AG08395 (cell line): ENCODE data around the gene LYRM2.

ENCODE experiments used
- DNase-seq: peaks from one replicate; pipeline ENCODE4 v3.0.0; 2012; ENCODE audit warnings: mixed read lengths, low spot score

Gene LYRM2

DNA sequence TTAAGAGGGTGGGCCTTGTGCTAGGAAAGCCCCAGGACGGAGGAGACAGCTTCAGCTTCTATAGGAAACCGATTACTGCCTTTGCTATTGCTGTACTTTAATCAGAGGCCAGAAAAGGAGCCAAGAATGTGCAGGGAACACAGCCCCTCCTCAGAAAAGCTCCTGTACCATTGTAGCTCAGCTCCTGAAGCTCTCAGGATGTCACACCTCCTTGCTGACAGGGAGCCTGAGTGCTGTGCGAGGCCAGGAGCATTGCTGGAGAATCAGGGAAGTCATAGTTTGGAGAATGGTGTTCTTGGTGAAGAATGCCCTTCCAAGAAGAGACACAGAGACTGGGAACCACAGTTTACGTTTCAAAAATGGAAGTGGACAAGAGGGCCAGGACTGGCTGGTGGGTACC is 46.8 kb downstream of the LYRM2 start:
- DNase-seq = no peak

DNA sequence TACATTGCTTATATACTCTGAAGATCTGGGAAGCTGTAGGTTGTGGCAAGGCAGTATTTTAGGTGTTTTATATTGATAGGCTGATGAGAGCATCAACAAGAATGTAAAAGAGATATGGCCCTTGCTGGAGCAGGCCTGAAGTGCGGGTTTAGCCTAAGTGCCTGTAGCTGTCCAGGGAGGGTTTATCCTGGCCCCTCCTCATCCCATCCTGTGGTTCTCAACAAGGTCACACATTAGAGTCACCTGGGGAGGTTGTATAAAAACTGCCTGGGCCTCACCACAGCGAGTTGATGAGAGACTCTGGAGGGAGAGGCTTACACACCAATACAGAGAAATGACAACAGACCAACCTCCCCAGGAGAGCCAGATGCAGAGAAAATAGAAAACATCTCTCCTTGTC is 48.4 kb downstream of the LYRM2 start:
- no peak for DNase-seq

DNA sequence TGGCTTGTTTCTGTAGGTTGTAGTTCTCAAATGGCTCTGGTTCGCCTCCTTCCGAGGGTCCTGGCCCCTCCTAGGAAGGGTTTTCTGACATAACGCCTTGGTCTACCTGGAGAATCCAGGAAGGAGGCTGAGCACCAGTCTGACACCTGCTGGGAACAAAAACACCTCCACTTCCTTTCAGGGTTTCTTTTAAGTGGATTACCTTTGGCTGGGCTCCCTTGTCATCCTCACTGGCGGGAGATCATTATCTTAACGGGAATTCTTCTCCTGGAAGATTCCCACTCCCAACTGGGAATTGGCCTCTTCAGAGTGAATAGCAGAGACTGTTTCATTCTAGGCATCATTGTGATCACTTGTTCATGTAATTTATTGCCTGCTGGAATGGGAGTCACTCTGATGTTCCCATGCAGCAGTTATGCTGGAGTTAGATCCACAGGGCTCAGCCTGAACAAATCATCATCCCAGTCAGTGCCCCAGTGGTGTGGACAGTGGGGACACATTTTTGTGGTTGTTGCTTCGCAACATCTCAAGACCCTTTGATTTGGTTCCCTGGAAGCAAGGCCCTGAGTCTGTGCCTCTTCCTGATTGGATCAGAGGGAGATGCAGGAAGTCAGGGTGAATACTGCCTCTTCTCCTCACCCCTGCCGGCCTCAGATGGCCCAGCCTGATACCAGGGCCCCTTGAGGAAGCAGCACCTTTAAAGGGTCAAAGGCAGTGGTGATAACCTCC is 49.1 kb downstream of the LYRM2 start:
- DNase-seq = no peak

DNA sequence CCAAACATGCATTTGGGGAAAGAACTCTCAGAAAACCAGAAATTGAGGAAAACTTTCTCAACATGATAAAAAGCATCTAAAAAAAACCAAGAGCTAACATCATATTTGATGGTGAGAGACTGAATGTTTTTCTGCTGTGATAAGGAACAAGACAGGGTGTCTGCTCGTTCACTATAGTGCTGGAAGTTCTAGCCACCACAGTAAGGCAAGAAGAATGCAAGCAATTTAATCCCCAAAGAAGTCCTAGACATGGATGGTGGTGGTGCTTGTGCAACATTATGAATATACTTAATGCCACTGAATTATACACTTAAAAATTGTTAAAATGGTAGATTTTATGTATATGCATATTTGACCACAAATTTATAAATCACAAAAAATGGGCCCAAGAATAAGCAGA is 53.4 kb downstream of the LYRM2 start:
- DNase-seq = no peak

DNA sequence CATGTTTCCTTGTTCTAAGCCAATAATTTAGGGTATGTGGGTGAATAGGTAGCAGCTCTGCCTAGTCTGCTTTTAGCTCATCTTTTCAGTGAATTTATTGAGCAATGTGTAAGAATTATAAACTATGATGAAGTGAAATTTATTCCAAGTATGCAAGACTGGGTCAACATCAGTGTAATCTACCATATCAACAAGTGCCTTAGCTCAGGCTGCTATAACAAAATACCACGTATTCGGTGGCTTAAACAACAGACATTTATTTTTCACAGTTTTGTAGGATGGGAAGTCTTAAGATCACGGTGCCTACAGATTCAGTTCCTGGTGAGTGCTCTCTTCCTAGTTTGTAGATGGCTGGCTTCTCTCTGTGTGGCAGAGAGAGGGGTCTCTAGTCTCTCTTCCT is 54.0 kb downstream of the LYRM2 start:
- no peak for DNase-seq

DNA sequence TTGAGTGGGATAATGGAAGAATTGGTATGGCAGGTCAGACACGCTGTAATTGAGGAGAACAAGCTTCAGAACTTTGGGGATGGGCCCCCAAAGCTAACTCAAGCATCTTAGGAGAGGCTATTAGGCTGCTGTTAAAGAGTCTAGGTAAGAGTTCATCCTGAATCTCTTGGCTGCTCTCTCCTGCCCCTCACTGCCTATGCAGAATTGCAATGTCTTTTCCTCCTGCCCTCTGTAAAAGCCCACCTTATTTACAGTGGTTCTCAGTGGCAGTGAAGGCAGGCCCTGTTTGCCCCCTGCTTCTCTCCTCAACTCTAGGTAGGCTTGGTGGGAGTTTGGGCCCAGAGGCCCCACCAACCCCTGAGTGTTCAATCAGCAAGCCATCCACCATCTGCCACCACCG is 55.0 kb downstream of the LYRM2 start:
- DNase-seq = no peak

DNA sequence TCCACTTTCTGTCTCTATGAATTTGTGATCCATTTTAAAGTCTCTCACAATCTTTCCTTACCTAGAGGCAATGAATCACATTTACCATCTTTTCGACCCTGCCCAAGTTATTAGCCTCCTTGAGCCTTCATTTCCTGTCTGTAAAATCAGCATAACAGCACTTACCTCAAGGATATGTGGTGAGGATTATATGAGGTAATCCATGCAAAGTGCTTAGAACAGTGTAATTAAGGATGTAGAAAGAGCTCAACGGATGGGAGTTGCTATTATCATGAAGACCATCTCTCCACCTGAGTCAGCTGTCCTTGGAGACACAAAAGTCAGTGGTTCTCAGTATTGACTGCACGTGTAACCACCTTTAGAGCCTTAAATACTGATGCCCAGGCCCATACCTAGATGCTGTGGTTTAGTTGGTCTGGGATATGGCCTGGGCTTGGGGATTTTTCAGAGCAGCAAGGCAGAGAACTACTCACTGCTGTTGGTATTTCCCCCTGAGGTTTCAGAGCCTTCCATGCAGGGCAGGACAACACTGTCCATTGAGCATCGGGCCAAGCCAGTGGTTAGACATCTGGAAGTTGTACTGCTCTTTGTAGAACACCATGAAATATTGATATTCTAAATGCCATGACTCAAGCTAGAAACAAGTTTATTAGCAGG is 55.8 kb downstream of the LYRM2 start:
- DNase-seq = no peak

DNA sequence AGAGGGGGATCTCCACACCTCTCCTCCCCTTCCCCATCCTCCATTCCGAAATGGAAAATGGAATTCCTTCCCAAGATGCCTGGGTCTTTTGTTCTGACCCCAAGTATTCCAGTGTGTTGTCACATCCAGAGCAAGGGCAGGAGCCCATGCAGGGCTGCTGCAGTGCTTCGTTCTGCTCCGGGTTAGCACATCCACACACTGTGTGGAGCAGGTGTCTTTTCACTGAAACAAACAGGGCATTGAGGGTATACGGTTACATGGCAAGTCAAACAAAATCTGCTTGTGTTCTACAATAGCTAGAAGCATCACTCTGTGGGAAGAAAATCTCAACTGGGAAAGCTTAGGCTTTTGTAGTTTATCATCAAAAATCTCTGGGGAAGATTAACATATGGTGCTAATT is 56.9 kb downstream of the LYRM2 start:
- DNase-seq = no peak

DNA sequence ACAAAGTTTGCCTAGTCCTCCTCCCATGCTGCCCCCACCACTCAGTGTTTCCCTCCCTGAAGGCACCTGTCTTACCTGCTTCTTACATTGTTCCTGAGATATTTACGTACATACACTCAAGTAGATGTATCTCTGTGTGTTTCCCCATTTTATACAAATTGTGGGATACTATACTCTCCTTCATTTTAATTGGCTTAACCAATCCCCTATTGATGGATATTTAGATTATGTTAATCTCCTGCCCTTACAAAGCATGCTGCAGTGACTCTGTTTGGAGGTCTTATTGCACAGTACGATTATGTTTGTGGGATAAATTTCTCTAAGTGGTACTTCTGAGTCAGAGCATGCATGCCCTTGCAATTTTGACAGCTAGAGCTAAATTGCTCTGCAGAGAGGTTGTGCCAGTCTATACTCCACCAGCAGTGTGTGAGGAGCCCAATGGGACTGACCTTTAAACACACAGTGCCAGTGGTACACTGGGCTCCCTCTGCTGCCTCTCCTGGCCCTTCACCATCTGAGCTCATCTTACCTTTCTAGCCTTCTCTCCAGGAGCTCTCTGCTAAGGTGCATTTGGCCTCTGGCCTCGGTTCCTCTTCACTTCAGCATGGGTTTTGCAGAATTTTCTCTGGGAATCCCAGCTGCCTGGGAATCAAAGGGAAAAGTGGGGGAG is 57.4 kb downstream of the LYRM2 start:
- DNase-seq = no peak

DNA sequence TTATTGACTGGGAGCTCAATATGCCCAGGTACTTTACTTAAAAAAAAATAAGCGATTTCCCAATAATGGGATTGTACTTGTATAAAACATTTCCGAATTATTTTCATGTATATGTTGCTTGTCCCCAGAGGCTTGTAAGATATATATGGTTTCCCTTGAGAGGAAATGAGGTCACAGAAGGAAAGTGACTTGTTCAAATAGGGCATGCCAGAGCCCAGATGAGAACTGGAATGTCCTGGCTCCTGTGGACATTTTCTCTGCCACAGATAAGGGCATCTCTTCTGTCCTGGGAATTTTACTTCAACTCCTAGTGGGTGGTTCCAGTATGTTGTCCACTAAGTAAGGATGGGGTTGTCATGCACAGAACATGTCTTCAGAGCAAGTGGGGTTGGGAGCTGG is 63.0 kb downstream of the LYRM2 start:
- no peak for DNase-seq

DNA sequence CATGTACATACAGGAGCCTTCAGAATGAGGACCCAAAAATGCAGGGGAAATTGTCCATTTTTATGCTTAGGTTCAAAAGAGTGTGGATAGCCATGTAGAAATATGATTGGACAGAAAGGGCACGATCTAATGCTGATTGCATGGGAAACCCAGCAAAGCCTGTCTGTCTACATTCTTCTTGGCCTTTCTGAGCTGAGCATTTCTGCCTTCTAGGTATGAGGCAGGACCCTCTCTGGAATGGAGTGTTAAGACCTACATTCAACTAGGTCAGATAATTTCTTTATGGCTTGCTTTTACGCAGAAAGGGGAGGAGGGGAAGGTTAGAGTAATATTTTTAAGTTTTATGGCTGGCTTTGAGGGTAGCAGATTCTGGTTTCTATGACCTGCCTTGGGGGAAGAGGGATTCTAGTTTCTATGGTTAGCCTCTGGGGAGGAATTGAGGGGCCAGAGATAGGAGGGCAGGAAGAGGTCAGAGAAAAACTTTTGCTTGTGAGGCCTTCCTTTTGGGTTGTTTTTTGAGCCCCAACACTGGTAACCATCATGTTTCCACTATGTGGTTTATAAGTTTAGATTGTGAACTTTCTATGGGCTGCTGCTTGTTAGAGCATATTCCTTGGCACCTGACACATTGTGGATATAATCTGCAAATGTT is 63.5 kb downstream of the LYRM2 start:
- DNase-seq = no peak

DNA sequence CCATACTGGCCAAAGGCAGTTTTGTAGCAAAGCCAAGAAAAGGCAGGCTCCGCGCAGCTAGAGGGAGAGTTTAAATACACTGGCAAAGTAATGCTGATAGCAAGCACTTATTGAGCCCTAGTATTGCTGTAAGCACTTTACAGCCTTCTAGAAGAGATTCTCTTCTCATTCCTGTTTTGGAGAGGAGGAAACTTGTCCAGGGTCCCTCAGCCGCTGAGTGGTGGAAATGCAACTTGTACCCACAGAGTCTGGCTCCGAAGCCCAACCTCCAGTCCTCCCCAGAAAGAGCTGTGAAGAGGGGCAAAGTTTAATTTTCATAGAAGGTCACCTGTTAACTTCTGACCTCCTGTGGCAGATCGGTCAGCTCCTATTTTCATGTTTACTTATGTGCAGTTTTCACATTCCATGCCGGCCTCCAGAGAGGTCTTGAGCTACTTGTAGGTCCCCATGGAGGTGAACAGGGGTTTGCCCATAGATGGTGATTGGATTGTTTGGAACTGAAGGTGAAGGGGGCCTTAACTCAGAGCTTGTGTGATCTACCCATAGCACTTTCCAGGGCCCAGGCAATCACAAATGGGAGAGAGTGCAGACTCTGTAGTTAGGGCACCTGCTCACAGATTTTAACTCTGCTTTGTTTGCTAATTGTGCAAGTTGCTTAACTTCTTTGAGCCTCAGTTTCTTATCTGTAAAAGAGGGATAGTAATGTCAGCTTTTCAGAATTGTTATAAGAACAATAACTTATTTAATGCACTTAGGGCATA is 70.7 kb downstream of the LYRM2 start:
- DNase-seq = no peak

DNA sequence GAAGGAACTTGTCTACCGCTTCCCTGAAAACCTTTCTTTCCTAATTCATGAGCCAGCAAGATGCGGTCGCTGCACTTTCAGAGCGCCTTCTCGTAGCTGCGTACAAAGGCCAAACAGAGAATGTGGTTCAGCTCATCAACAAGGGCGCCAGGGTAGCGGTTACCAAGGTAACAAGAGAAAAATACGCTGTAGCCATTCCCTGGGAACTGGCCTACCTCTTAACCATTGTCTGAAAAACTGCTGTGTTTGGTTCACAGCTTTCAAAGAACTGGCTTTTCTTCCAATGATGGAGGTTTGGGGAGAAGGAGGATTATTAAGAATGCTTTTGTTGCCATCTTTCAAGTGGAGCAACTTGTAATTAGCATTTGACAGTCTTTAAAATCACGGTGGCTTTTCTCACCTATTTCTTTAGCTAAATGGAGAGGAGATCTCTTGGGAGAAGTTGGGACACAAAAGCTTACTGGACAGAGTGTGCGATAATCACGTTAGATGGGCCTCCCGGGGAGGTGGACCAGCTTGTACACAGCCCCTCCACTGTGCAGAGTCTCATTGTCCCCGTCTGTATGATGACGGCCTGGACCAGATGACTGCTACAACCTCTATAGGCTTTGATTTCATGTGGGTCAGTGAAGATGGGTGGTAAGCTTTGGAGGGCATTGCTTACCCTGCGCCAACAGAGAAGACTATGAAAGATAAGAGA is 71.5 kb downstream of the LYRM2 start:
- DNase-seq = no peak

DNA sequence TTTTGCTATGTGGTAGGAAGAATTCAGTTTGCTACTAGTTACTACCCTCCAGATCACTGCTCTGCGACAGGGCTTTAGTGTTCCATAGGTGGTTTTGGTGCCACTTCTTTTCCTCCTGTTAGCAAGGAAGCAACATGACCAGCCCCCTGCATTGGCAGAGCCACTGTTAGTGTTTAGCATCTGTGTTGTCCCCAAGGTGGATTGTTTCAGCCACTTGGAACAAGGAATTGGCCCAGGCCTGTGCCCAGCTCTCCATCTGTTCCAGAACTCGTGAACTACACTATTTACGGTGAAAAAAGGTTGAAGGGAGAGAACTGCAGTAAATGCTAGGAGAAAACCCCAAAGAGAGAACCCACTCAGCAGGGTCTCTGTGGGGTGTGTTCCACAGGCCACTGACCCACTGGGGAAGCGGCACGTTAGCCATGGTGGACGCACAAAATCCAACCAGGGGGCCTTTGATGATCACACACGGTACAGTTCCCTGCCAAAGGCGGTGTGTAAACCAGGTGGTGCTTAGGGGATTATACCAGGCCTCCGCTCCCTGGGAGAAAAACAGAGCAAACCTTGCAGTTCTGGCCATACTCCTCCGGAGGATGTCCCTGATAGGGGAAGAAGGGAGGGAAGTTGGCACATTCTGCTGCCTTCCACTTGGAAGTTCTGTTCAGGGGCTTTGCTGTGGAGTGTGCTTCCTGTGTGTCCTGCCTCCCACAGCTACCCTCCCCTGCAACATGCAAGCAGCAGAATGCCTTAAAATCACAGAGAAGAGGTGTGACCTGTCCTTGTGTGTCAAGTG is 72.3 kb downstream of the LYRM2 start:
- DNase-seq = no peak

DNA sequence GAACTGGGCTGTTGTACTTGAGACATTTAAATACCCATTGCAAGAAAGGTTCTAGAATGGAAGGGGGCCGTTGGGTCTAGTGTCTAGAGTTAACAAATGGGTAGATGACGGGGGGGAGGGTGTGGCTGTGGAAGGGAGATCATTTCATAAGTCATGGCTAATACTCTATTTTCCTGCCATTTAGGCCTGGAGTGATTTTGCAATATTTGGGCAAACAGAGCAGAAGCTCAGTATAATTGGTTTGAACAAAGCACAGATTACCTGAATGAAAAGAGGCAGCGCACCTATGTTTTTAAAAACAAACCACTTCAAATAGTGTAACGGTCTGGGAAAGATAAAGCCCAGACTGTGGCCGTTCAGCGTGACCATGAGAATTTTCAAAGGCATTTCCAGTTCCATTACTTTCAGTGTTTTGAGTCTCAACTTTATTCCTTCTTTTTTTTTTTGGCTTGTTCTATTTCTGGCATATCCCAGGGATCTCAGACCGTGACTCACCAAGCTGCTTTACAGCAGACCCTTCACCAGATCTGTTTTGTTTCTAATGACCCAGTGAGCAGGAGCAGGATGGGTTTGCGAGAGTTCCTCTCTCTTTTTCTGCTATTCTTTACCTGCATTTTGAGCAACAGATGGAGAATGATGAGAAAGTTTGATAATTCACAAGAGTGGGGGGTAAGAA is 73.7 kb downstream of the LYRM2 start:
- DNase-seq = no peak

DNA sequence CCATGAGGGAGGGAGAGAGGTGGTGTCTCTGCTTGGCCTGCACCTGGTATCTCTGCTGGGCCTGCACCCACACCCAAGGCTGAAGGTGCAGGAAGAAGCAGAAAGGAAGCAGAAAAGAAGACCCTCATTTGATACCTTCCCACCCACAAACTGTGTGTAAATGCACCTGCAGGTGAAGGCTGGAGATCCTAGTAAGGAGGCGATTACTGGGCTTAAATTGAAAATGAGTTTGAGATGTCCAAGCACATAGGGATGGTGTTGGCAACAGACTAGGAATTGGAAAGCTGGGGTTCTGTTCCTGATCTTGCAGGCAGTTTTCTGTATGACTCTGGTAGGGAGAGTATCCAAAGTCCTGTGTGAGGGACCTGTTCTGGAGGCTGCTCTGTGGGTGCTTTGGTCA is 74.7 kb downstream of the LYRM2 start:
- no peak for DNase-seq

DNA sequence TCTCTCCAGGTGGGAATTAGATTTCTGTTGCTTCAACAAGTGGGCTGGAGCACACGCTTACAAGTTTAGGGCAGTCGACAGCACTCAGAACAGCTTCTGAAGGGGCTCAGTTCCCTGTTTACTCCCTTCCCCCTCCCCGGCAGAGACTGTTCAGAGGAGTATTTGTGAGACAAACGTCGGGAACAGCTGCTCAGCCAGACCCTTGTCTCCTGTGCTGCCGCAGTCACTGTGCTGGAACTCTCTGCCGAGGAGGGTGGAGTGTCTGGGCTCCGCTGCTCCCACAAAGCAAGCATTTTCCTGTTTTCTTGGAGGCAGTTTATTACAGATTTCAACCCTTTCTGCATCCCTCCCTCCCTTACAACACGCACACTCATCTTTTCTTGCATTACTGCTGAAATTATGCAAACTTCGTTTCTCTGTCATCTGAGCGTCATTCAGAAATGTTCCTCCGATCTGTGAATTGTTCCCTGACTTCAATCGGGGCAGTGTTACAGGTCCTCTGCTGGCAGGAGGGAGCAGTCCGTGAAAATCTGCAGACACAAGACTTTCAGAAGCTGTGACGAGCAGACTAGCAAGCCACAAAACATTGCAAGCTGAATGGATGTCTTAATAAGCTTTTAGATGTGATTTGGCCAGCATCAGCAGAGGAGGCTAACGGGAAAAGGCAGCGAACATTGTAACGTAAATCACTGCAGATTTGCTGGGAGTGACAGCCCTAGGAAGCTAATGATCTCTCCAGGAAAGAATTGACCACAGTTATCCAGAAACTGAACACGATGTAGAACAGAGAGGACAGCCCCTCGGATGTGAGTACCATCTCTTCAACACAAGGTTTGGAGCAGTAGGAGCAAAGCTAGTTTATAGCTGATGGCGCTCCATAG is 76.2 kb downstream of the LYRM2 start:
- DNase-seq = no peak

DNA sequence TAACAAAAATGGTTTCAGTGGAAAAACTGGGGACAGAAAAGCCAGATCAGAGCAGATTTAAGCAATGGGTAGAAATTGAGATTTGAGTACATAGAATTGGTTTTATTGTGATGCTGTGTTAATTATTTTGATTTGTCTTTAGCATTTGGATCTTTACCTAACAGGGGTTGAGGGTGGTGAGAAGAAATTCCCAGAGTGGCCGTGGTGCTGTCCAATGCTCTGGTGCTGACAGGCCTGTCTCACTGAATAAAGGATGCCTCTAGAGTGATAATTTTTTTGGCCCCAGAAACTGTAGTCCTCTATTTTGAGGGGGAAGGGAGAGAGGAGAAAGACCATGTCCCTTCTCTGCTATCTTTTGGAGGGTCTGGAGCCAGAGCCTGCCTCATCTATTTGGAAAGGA is 79.1 kb downstream of the LYRM2 start:
- DNase-seq = no peak

DNA sequence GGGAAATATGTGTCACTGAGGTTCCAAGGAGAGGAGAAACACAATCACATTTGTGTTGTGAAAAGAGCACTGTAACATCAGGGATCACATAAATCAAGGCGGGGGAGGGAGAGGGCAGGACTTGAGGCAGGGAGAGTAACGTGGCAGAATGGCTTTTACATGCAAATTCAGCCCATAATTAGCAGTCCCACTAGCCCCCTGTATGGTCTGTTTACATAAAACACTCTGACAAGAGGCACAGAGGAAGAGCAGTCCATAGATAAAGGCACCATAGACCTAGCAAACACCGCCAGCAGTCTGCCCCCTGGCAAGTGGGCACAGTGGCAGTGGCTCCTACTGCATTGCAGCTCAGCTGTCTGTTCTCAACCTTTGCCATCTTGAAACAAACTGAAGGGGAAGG is 82.7 kb downstream of the LYRM2 start:
- no peak for DNase-seq
